ENCODE measurements around the gene IFNA5. TPM values are rescaled to one million over a fixed set of nuclear protein-coding genes. Genes with fewer than 3 reads are reported as not detected.

The IFNA5 gene
- total and polyA plus RNA-seq, 2 experiments from 2014 or later, result not detected

GRCh38 chr9:21334701-21335632, 29.9 kb upstream of the IFNA5 start, which contains the start of gene KLHL9:
KLHL9 (minus strand) TSS chr9:21335404; CDS start chr9:21334859, 545 bp downstream.
- DNase-seq (ENCODE audit: low read depth in 1 of 2, low spot score in 1 of 2), result peak; percentile 93 to 95
- TF ChIP-seq CTCF (IDR thresholded peaks at IDR 0.05; ENCODE audit: low read depth, low read length), result no peak
- Histone ChIP-seq H3K27ac (peak within 1 kb of the TSS; percentile 94), H3K4me1 (ENCODE audit: low read depth) (peaks cover 28% of the 10 kb centered on the region), H3K9me3 (ENCODE audit: low read depth) (no peaks in the 10 kb centered on the region), H3K36me3 (peaks cover 2% of the 10 kb centered on the region), H3K27me3 (no peaks in the 10 kb centered on the region), H3K4me3 (peak within 1 kb of the TSS; percentile 50)

GRCh38 chr9:21333226-21333625, 28.1 kb upstream of the IFNA5 start:
- peaks cover 34% of the 10 kb centered on the region for H3K4me1 ChIP-seq (ENCODE audit: low read depth)
- TF ChIP-seq CTCF (IDR thresholded peaks at IDR 0.05; ENCODE audit: low read depth, low read length), result no peak
- H3K27me3 ChIP-seq, result no peaks in the 10 kb centered on the region
- peak overlapping the region; percentile 50 for H3K4me3 ChIP-seq
- peaks cover 2% of the 10 kb centered on the region for H3K36me3 ChIP-seq
- DNase-seq (ENCODE audit: low read depth in 1 of 2, low spot score in 1 of 2), result no peak
- no peak overlapping the region for H3K27ac ChIP-seq
- H3K9me3 ChIP-seq (ENCODE audit: low read depth), result no peaks in the 10 kb centered on the region

- DNase-seq (ENCODE audit: low read depth in 1 of 2, low spot score in 1 of 2), result no peak
- Histone ChIP-seq H3K4me1 (ENCODE audit: low read depth) (peaks cover 34% of the 10 kb centered on the region), H3K36me3 (peaks cover 2% of the 10 kb centered on the region), H3K9me3 (ENCODE audit: low read depth) (no peaks in the 10 kb centered on the region), H3K4me3 (no peak overlapping the region), H3K27me3 (no peaks in the 10 kb centered on the region), H3K27ac (no peak overlapping the region)
- no peak for TF ChIP-seq CTCF (IDR thresholded peaks at IDR 0.05; ENCODE audit: low read depth, low read length)
Observed at GRCh38 chr9:21331676-21332402, 26.7 kb upstream of the IFNA5 start.

GRCh38 chr9:21326526-21327139, 21.5 kb upstream of the IFNA5 start:
- DNase-seq (ENCODE audit: low read depth in 1 of 2, low spot score in 1 of 2), result peak; percentile 56 to 65
- Histone ChIP-seq H3K4me1 (ENCODE audit: low read depth) (peaks cover 9% of the 10 kb centered on the region), H3K9me3 (ENCODE audit: low read depth) (no peaks in the 10 kb centered on the region), H3K27me3 (no peaks in the 10 kb centered on the region), H3K36me3 (no peaks in the 10 kb centered on the region), H3K27ac (no peak overlapping the region), H3K4me3 (no peak overlapping the region)
- peak; percentile 62 for TF ChIP-seq CTCF (IDR thresholded peaks at IDR 0.05; ENCODE audit: low read depth, low read length)

GRCh38 chr9:21324047-21324446, 18.9 kb upstream of the IFNA5 start:
- no peaks in the 10 kb centered on the region for H3K9me3 ChIP-seq (ENCODE audit: low read depth)
- DNase-seq (ENCODE audit: low read depth in 1 of 2, low spot score in 1 of 2), result no peak
- H3K4me3 ChIP-seq, result no peak overlapping the region
- H3K27me3 ChIP-seq, result no peaks in the 10 kb centered on the region
- no peak for TF ChIP-seq CTCF (IDR thresholded peaks at IDR 0.05; ENCODE audit: low read depth, low read length)
- no peaks in the 10 kb centered on the region for H3K36me3 ChIP-seq
- H3K27ac ChIP-seq, result no peak overlapping the region
- no peaks in the 10 kb centered on the region for H3K4me1 ChIP-seq (ENCODE audit: low read depth)

Data from cardiac muscle cell (in vitro differentiated cells and primary cell).